H9 (cell line): ENCODE data around the gene FAM184A. TPM values are rescaled to one million over a fixed set of nuclear protein-coding genes. Genes with fewer than 3 reads are reported as not detected.
A peak's percentile ranks its signal among the peaks of the same experiment; 100 is the strongest.

Experiments used
- DNase-seq: peaks from one replicate; pipeline ENCODE4 v3.0.0-alpha.2; 2017
- H2AFZ ChIP-seq: one replicate; pipeline ENCODE4 v1.6.1; 2013; ENCODE audit warnings: mild to moderate bottlenecking, low read length, control low read depth, moderate library complexity
- H2AK5ac ChIP-seq: 2 replicates; pipeline ENCODE4 v1.6.1; 2013; ENCODE audit warnings: low read length, control low read depth, mixed read lengths; ENCODE audit not compliant: insufficient read length
- H2BK120ac ChIP-seq: one replicate; pipeline ENCODE4 v1.6.1; 2013; ENCODE audit warnings: low read depth, mild to moderate bottlenecking, low read length, control low read depth, inconsistent platforms; ENCODE audit not compliant: poor library complexity, severe bottlenecking
- H2BK12ac ChIP-seq: 2 replicates; pipeline ENCODE4 v1.6.1; 2013; ENCODE audit warnings: low read length, control low read depth, mixed read lengths, low read depth; ENCODE audit not compliant: insufficient read length
- H2BK15ac ChIP-seq: 2 replicates; pipeline ENCODE4 v1.6.1; 2013; ENCODE audit warnings: low read depth, low read length, control low read depth
- H2BK20ac ChIP-seq: one replicate; pipeline ENCODE4 v1.6.1; 2013; ENCODE audit warnings: low read depth, mild to moderate bottlenecking, low read length, control low read depth, inconsistent platforms; ENCODE audit not compliant: poor library complexity, severe bottlenecking
- H2BK5ac ChIP-seq: 2 replicates; pipeline ENCODE4 v1.6.1; 2013; ENCODE audit warnings: low read length, control low read depth, mixed read lengths; ENCODE audit not compliant: insufficient read length
- H3K14ac ChIP-seq: 2 replicates; pipeline ENCODE4 v1.6.1; 2013; ENCODE audit warnings: low read length, control low read depth; ENCODE audit not compliant: insufficient read depth
- H3K18ac ChIP-seq: 2 replicates; pipeline ENCODE4 v1.6.1; 2013; ENCODE audit warnings: low read depth, mild to moderate bottlenecking, mixed read lengths, low read length, control low read depth; ENCODE audit not compliant: insufficient read length
- H3K23ac ChIP-seq: 2 replicates; pipeline ENCODE4 v1.6.1; 2013; ENCODE audit warnings: low read length, control low read depth, mixed read lengths, low read depth; ENCODE audit not compliant: insufficient read length
- H3K23me2 ChIP-seq: 2 replicates; pipeline ENCODE4 v1.6.1; 2013; ENCODE audit warnings: low read depth, mild to moderate bottlenecking, mixed read lengths, low read length, control low read depth; ENCODE audit not compliant: insufficient read length, poor library complexity, severe bottlenecking
- H3K27ac ChIP-seq: 2 replicates; pipeline ENCODE4 v1.5.1; 2013; ENCODE audit warnings: low read length, control low read depth, mixed read lengths, low read depth; ENCODE audit not compliant: insufficient read length
- H3K27me3 ChIP-seq: 2 replicates; pipeline ENCODE4 v1.6.1; 2013; ENCODE audit warnings: low read length, control low read depth, inconsistent platforms; ENCODE audit not compliant: insufficient read depth
- H3K4ac ChIP-seq: 2 replicates; pipeline ENCODE4 v1.6.1; 2013; ENCODE audit warnings: low read depth, mild to moderate bottlenecking, control low read depth, inconsistent platforms, low read length, moderate library complexity
- H3K4me1 ChIP-seq: 2 replicates; pipeline ENCODE4 v1.6.1; 2013; ENCODE audit warnings: low read length, control low read depth, inconsistent platforms; ENCODE audit not compliant: insufficient read depth
- H3K4me2 ChIP-seq: 2 replicates; pipeline ENCODE4 v1.6.1; 2013; ENCODE audit warnings: low read length, control low read depth, mixed read lengths; ENCODE audit not compliant: insufficient read length, insufficient read depth
- H3K56ac ChIP-seq: 2 replicates; pipeline ENCODE4 v1.6.1; 2013; ENCODE audit warnings: low read depth, mild to moderate bottlenecking, mixed read lengths, low read length, control low read depth; ENCODE audit not compliant: insufficient read length
- H3K79me1 ChIP-seq: 2 replicates; pipeline ENCODE4 v1.6.1; 2013; ENCODE audit warnings: low read depth, mild to moderate bottlenecking, moderate library complexity, low read length, control low read depth, inconsistent platforms; ENCODE audit not compliant: insufficient read depth, poor library complexity, severe bottlenecking
- H3K79me2 ChIP-seq: 2 replicates; pipeline ENCODE4 v1.6.1; 2013; ENCODE audit warnings: low read length, control low read depth, inconsistent platforms; ENCODE audit not compliant: insufficient read depth
- H3K9ac ChIP-seq: 2 replicates; pipeline ENCODE4 v1.6.1; 2013; ENCODE audit warnings: low read length, control low read depth, mixed read lengths; ENCODE audit not compliant: insufficient read length; ENCODE audit errors: extremely low read depth
- H3K9me3 ChIP-seq: one replicate; pipeline ENCODE4 v1.6.1; 2013; ENCODE audit warnings: low read depth, low read length, inconsistent platforms; ENCODE audit not compliant: control insufficient read depth
- H3T11ph ChIP-seq: one replicate; pipeline ENCODE4 v1.6.1; 2013; ENCODE audit warnings: mild to moderate bottlenecking, low read length, control low read depth, inconsistent platforms
- H4K20me1 ChIP-seq: one replicate; pipeline ENCODE4 v1.6.1; 2013; ENCODE audit not compliant: control insufficient read depth, insufficient read length, insufficient read depth
- H4K5ac ChIP-seq: 2 replicates; pipeline ENCODE4 v1.6.1; 2013; ENCODE audit warnings: low read depth, mild to moderate bottlenecking, mixed read lengths, low read length, control low read depth; ENCODE audit not compliant: insufficient read length
- H4K8ac ChIP-seq: replicated peaks from 2 replicates; pipeline ENCODE4 v1.6.1; 2013; ENCODE audit warnings: low read length, control low read depth, mixed read lengths, low read depth; ENCODE audit not compliant: insufficient read length
- H4K91ac ChIP-seq: 2 replicates; pipeline ENCODE4 v1.6.1; 2013; ENCODE audit warnings: low read depth, mild to moderate bottlenecking, moderate library complexity, mixed read lengths, low read length, control low read depth; ENCODE audit not compliant: insufficient read length
- H3K27ac Mint-ChIP-seq, 3 experiments: 2 replicates in 2 of 3; 3 replicates in 1 of 3; pipeline ENCODE4 v1.8.0; 2020 to 2021; ENCODE audit warnings: mixed read lengths in 3 of 3, mild to moderate bottlenecking in 1 of 3, moderate library complexity in 1 of 3
- H3K27me3 Mint-ChIP-seq: 2 replicates; pipeline ENCODE4 v1.8.0; 2021; ENCODE audit warnings: low read depth, mild to moderate bottlenecking, moderate library complexity, mixed read lengths
- H3K36me3 Mint-ChIP-seq, 3 experiments: 2 replicates in 2 of 3; 3 replicates in 1 of 3; pipeline ENCODE4 v1.8.0; 2020 to 2021; ENCODE audit warnings: low read depth in 3 of 3, mixed read lengths in 3 of 3; ENCODE audit not compliant: insufficient read depth in 1 of 3
- H3K4me1 Mint-ChIP-seq, 2 experiments: 2 replicates each; pipeline ENCODE4 v1.8.0; 2020; ENCODE audit warnings: mixed read lengths in 2 of 2
- H3K4me3 Mint-ChIP-seq, 2 experiments: 2 replicates in 1 of 2; 3 replicates in 1 of 2; pipeline ENCODE4 v1.8.0; 2020 to 2021; ENCODE audit warnings: mild to moderate bottlenecking in 2 of 2, mixed read lengths in 2 of 2, moderate library complexity in 1 of 2
- H3K9me3 Mint-ChIP-seq, 2 experiments: 2 replicates in 1 of 2; 3 replicates in 1 of 2; pipeline ENCODE4 v1.8.0; 2020; ENCODE audit warnings: mild to moderate bottlenecking in 2 of 2, mixed read lengths in 2 of 2, moderate library complexity in 1 of 2
- WGBS: extraction: QIAGEN DNeasy Blood & Tissue Kit; methylation state at CpG from one replicate; pipeline ENCODE4 v1.1.7; 2013; ENCODE audit warnings: missing lambda C conversion rate, low lambda C conversion rate, mixed read lengths; ENCODE audit not compliant: insufficient read length; ENCODE audit errors: extremely low coverage; 5-methylcytosine and 5-hydroxymethylcytosine counted together
- total RNA-seq: library from RNA; stranded (reverse); gene quantifications from 2 replicates; pipeline ENCODE4 v1.2.1, GENCODE V29; 2021
- TF ChIP-seq, protein P1 (sequence below): fragments of 200-600 bp; sonication (generic); conservative IDR thresholded peaks from 3 replicates; pipeline ENCODE4 v1.8.0; 2021; ENCODE audit warnings: antibody characterized with exemption, mild to moderate bottlenecking

FAM184A gene
- total RNA-seq, 1 experiment from 2014 or later, result 11.4 TPM

DNA sequence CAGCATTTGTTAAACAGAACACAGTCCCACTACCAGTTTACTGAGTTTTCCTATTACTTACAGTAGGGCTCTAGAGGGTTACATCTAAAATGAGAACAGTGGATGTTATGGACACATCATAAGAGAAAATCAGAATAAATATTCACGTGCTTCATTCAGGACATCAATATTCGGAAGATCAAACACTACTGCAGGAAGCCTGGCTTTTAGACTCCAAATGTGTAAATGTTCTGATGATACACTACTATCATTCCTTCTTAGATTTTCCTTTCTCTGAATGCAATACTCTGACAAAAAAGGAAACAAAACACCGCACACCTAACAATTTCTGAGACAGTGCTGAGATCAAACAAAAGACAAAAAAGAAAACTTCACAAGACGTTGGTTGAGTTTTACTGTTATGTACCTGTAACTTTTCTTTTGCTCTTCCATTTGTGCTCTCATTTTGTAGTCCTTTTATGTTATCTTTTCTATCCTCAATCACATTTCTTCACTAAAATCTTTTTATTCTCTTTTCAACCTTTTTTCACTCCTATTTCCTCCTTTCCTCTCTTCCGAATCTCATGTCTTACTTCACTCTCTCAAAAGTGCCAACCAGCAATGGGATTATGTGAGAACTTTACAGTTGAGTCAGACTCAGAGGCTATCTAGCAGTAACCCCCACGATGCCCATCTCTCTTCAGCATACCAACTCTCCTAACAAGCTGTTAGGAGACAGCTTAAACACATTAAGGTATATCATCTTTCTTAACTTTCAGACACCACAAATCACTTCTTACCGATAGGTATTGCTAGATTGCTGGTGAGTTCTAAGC lies 1.7 kb downstream of the FAM184A start:
- Histone ChIP-seq H3K79me1 (no peaks in the 10 kb centered on the region), H3K9ac (no peak overlapping the region), H2AFZ (no peak overlapping the region), H3K4ac (no peak overlapping the region), H3T11ph (no peak overlapping the region), H3K9me3 (no peaks in the 10 kb centered on the region), H3K79me2 (no peaks in the 10 kb centered on the region), H4K91ac (no peak overlapping the region), H3K27me3 (no peaks in the 10 kb centered on the region; the same call in 1 of the 2 replicates), H4K5ac (no peak overlapping the region), H3K23ac (no peak overlapping the region), H2BK5ac (no peak overlapping the region), H3K27ac (no peak overlapping the region), H3K23me2 (peaks cover 8% of the 10 kb centered on the region), H4K20me1 (no peaks in the 10 kb centered on the region), H2BK12ac (no peak overlapping the region), H3K56ac (no peak overlapping the region), H2BK20ac (no peak overlapping the region), H3K14ac (no peak overlapping the region), H3K18ac (no peak overlapping the region), H3K4me1 (no peaks in the 10 kb centered on the region), H2BK120ac (no peak overlapping the region), H2AK5ac (no peak overlapping the region), H4K8ac (no peak overlapping the region), H2BK15ac (no peak overlapping the region), H3K4me2 (peak overlapping the region; percentile 82)
- TF ChIP-seq, protein P1, sequence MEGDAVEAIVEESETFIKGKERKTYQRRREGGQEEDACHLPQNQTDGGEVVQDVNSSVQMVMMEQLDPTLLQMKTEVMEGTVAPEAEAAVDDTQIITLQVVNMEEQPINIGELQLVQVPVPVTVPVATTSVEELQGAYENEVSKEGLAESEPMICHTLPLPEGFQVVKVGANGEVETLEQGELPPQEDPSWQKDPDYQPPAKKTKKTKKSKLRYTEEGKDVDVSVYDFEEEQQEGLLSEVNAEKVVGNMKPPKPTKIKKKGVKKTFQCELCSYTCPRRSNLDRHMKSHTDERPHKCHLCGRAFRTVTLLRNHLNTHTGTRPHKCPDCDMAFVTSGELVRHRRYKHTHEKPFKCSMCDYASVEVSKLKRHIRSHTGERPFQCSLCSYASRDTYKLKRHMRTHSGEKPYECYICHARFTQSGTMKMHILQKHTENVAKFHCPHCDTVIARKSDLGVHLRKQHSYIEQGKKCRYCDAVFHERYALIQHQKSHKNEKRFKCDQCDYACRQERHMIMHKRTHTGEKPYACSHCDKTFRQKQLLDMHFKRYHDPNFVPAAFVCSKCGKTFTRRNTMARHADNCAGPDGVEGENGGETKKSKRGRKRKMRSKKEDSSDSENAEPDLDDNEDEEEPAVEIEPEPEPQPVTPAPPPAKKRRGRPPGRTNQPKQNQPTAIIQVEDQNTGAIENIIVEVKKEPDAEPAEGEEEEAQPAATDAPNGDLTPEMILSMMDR, result no peak
- Mint-ChIP-seq H3K27ac (no peak overlapping the region), H3K36me3 (peaks cover under 1 to 3% (median 2%) of the 10 kb centered on the region in 3 experiments; a peak in 5 of 7 replicates), H3K9me3 (peaks cover 4 to 10% of the 10 kb centered on the region in 2 experiments), H3K4me3 (peak overlapping the region; percentile 73 to 82), H3K4me1 (peaks cover 31 to 32% of the 10 kb centered on the region in 2 experiments), H3K27me3 (peaks cover 32% of the 10 kb centered on the region)
- WGBS, result 100% methylated on average over 1 of the region's 7 CpGs
- DNase-seq, result no peak
